Measurements from ENCODE around the gene VDR.

VDR gene

GRCh38 chr12:47904713-47905709, at the start of gene VDR:
TSS of gene VDR (minus strand) at chr12:47904994. CDS start at chr12:47879113, 25,881 bp downstream.
- H3K27me3 ChIP-seq (ENCODE audit: control insufficient read depth, low read length), result peaks cover 27% of the 10 kb centered on the region
- H3K9me2 ChIP-seq (replicated peaks; ENCODE audit: control insufficient read depth, low read length), result no peaks in the 10 kb centered on the region
- H3K36me3 ChIP-seq (ENCODE audit: control insufficient read depth, low read length), result no peaks in the 10 kb centered on the region
- H3K79me2 ChIP-seq (ENCODE audit: control insufficient read depth, low read length), result no peaks in the 10 kb centered on the region
- H4K20me1 ChIP-seq (ENCODE audit: control insufficient read depth, insufficient read depth, low read depth, low read length), result no peaks in the 10 kb centered on the region
- peak within 1 kb of the TSS; percentile 83 for H3K4me3 ChIP-seq (ENCODE audit: low read length)
- peak within 1 kb of the TSS; percentile 92 for H3K4me2 ChIP-seq (ENCODE audit: low read length)
- H3K27ac ChIP-seq (ENCODE audit: low read depth, low read length), result no peak within 1 kb of the TSS
- no peaks in the 10 kb centered on the region for H3K9me3 ChIP-seq (ENCODE audit: control insufficient read depth, insufficient read depth, low read length)
- H3K4me1 ChIP-seq (ENCODE audit: control insufficient read depth, low read length), result peaks cover 25% of the 10 kb centered on the region
- no peaks in the 10 kb centered on the region for H3F3A ChIP-seq (ENCODE audit: control insufficient read depth, insufficient read depth)
- TF ChIP-seq EZH2phosphoT487 (IDR thresholded peaks at IDR 0.05; ENCODE audit: borderline replicate concordance, low read length), result peak; percentile 43; the same call in 1 of the 2 replicates
- TF ChIP-seq, protein P1, sequence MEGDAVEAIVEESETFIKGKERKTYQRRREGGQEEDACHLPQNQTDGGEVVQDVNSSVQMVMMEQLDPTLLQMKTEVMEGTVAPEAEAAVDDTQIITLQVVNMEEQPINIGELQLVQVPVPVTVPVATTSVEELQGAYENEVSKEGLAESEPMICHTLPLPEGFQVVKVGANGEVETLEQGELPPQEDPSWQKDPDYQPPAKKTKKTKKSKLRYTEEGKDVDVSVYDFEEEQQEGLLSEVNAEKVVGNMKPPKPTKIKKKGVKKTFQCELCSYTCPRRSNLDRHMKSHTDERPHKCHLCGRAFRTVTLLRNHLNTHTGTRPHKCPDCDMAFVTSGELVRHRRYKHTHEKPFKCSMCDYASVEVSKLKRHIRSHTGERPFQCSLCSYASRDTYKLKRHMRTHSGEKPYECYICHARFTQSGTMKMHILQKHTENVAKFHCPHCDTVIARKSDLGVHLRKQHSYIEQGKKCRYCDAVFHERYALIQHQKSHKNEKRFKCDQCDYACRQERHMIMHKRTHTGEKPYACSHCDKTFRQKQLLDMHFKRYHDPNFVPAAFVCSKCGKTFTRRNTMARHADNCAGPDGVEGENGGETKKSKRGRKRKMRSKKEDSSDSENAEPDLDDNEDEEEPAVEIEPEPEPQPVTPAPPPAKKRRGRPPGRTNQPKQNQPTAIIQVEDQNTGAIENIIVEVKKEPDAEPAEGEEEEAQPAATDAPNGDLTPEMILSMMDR (IDR thresholded peaks at IDR 0.05; ENCODE audit: low read depth, low read length, poor library complexity, severe bottlenecking), result peak; percentile 51

DNA sequence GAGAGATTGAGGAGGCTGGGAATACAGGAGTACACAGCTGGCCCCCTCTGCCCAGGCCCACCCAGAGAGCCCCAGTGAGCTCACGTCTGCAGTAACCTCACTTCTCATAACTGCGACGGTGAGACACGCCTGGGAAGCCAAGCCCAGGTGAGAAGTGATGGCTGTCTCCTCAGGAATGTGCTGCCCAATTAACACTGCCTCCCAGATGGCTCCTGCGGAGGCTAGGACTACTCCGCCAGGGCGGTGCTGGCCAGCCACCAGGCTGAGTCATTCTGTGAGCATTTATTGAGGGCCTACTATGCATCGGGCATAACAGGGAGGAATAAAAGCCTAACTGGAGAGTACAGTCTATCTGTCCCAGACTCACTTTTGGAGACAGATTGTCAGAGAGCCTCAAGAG, 49.3 kb upstream of the VDR start:
- no peaks in the 10 kb centered on the region for H3F3A ChIP-seq (ENCODE audit: control insufficient read depth, insufficient read depth)
- H3K4me3 ChIP-seq (ENCODE audit: low read length), result no peak overlapping the region
- TF ChIP-seq EZH2phosphoT487 (IDR thresholded peaks at IDR 0.05; ENCODE audit: borderline replicate concordance, low read length), result no peak
- TF ChIP-seq, protein P1 (IDR thresholded peaks at IDR 0.05; ENCODE audit: low read depth, low read length, poor library complexity, severe bottlenecking), result no peak
- H3K9me3 ChIP-seq (ENCODE audit: control insufficient read depth, insufficient read depth, low read length), result peaks cover 15% of the 10 kb centered on the region
- H3K27ac ChIP-seq (ENCODE audit: low read depth, low read length), result no peak overlapping the region
- H3K79me2 ChIP-seq (ENCODE audit: control insufficient read depth, low read length), result no peaks in the 10 kb centered on the region
- H3K4me2 ChIP-seq (ENCODE audit: low read length), result no peak overlapping the region
- H3K36me3 ChIP-seq (ENCODE audit: control insufficient read depth, low read length), result no peaks in the 10 kb centered on the region
- no peaks in the 10 kb centered on the region for H4K20me1 ChIP-seq (ENCODE audit: control insufficient read depth, insufficient read depth, low read depth, low read length)
- H3K9me2 ChIP-seq (replicated peaks; ENCODE audit: control insufficient read depth, low read length), result no peaks in the 10 kb centered on the region
- no peaks in the 10 kb centered on the region for H3K4me1 ChIP-seq (ENCODE audit: control insufficient read depth, low read length)
- H3K27me3 ChIP-seq (ENCODE audit: control insufficient read depth, low read length), result peaks cover 5% of the 10 kb centered on the region; the same call in 1 of the 2 replicates

DNA sequence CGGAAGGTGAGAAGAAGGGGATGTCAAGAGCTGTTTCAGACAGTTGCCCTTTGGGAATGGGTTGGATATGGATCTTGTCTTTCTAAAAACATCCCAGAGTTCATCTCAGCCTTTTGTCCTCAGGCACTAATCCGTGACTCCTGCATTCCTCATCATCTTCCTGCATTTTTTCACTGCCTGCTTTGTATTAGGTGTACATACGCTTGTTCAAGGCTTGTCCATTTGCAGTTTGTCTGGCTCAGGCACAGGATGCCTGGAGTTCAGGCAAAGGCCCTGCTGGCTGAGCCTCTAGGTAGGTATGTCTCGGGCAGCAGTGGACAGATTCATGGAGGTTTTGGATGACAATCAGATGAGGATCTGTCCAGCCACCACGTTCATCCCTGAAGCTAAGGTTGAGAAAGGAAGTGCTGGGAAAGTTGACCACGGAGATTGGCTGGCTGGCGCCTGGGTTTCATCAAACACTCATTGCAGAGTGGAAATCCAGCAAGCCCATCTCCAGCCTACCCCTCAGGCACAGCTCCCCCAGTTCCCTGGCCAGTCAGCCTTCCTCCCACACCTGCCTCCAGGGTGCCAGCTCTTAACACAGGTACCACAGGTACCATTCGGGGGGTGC, 46.2 kb upstream of the VDR start:
- no peaks in the 10 kb centered on the region for H3K9me3 ChIP-seq (ENCODE audit: control insufficient read depth, insufficient read depth, low read length)
- H3K4me1 ChIP-seq (ENCODE audit: control insufficient read depth, low read length), result no peaks in the 10 kb centered on the region
- TF ChIP-seq, protein P1 (IDR thresholded peaks at IDR 0.05; ENCODE audit: low read depth, low read length, poor library complexity, severe bottlenecking), result no peak
- no peak for TF ChIP-seq EZH2phosphoT487 (IDR thresholded peaks at IDR 0.05; ENCODE audit: borderline replicate concordance, low read length)
- H3K4me3 ChIP-seq (ENCODE audit: low read length), result no peak overlapping the region
- H3K27me3 ChIP-seq (ENCODE audit: control insufficient read depth, low read length), result peaks cover 5% of the 10 kb centered on the region; the same call in 1 of the 2 replicates
- H3K9me2 ChIP-seq (replicated peaks; ENCODE audit: control insufficient read depth, low read length), result no peaks in the 10 kb centered on the region
- no peak overlapping the region for H3K4me2 ChIP-seq (ENCODE audit: low read length)
- H4K20me1 ChIP-seq (ENCODE audit: control insufficient read depth, insufficient read depth, low read depth, low read length), result no peaks in the 10 kb centered on the region
- no peak overlapping the region for H3K27ac ChIP-seq (ENCODE audit: low read depth, low read length)
- no peaks in the 10 kb centered on the region for H3K36me3 ChIP-seq (ENCODE audit: control insufficient read depth, low read length)
- H3F3A ChIP-seq (ENCODE audit: control insufficient read depth, insufficient read depth), result no peaks in the 10 kb centered on the region
- no peaks in the 10 kb centered on the region for H3K79me2 ChIP-seq (ENCODE audit: control insufficient read depth, low read length)
